NCI-H748 (cell line): ENCODE measurements around the gene ZNF90.
"Not testable (repeated sequence)": the region's sequence is repeated elsewhere in the genome, so short reads cannot be mapped to it uniquely, and the experiment has no call there.

ENCODE experiments used
- DNase-seq: peaks from one replicate; lab custom pipeline; 2025; ENCODE audit not compliant: unreplicated experiment; lab: John Stamatoyannopoulos, UW

ZNF90 gene

DNA sequence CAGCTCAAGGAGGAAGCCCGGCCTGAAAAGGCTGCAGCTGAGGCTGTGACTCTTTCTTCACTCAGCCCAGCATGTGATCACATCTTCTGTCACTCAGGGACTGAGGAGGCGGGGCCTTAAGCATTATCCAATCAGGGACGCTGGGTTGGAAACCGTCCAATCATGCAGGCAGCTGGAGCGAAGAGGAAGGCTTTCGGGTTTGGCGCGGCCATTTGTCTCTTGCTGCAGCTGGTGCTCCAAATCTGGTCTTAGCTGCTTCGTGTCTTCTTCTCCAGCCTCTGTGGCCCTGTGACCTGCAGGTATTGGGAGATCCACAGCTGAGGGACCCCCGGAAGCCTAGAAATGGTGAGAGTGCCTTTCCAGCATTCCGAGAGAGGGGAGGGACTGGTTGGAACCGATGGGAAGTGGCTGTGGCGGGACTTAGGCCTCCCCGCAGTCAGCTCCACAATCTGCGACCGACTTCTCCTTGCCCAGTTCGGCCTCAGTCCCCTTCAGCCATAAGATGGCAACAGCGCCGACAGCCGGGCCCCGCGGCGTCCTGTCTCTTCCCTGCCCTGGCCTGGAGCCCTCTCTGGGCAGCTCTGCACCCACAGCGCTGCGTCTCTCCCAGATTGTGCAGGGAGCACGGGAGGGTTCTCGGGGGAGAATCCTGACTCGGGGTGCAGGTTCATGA lies at the start of gene ZNF90:
ZNF90 (plus strand) TSS at position 210 of the 673 bp plus-strand sequence; CDS start at position 343, 133 bp downstream.
- peak; percentile 82 for DNase-seq

DNA sequence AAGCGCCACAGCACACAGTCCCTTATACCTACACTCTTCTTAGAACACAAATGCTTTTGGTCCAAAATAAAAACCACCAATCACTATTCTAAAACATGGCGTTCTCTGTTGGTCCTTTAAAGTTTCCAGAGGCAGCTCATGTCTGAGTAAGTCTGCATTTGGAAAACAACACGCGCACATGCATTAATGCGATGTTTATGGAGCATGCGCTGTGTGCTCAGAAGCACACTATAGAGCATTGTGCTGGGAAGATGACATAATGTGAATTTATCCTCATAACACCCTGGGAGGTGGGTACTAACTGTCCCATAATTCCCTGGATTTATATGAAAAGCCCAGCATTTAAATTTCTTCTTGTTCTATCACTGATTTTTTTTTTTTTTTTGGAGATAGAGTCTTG lies 49.2 kb upstream of the ZNF90 start:
- no peak for DNase-seq

DNA sequence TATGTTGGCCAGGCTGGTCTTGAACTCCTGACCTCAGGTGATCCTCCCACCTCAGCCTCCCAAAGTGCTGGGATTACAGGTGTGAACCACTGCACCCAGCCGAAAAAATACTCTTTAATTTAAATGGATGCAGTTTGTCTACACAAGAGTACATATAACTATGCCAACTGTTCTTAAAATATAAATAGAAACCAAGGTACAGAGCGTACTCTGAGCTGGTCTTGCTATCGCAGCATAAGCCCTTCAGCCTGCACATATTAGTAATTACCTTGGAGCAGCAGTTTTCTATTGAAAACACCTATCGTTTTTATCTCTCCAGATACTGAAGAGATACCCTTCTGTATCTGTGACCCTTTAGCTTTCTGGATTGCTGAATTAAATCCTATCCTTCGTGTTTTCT lies 41.9 kb upstream of the ZNF90 start:
- no peak for DNase-seq

DNA sequence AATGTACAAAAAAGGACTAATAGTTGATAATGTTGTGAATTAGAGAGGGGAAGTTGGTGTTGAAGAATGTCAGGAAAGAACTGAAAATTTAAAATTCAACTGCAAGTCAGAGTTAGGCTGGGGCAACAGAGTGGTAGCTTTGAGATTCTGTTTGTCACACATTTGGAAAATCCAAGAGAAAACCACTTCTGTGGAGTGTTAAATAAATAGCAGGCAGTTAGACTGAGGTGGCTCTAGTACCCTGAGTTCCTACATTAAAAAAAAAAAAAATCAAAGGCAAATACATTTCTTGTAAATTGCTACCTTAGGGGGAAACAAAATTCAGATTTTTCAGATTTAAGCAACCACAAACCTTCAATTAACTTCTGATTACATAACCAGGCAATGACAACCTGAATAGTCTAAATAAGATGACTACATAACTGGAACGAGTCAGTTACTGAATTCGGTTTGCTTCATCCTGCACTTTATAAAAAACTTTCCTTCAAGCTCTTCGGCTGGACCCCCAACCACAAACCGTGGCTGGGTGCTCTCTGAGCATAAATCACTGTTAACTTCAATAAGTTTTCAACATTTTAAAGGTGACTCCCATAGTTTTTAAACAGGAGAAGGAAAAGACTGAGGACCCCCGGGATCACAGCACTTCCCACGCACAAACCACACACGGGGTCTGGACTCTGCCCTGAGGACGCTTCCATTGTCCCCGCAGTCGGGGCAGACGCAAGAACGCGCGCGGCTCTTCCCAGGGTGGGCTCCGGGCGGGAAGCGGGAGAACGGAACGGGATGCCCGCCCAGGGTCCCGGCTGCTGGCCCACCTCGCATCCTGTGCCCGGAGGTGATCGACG lies 39.2 kb upstream of the ZNF90 start:
- no peak for DNase-seq

DNA sequence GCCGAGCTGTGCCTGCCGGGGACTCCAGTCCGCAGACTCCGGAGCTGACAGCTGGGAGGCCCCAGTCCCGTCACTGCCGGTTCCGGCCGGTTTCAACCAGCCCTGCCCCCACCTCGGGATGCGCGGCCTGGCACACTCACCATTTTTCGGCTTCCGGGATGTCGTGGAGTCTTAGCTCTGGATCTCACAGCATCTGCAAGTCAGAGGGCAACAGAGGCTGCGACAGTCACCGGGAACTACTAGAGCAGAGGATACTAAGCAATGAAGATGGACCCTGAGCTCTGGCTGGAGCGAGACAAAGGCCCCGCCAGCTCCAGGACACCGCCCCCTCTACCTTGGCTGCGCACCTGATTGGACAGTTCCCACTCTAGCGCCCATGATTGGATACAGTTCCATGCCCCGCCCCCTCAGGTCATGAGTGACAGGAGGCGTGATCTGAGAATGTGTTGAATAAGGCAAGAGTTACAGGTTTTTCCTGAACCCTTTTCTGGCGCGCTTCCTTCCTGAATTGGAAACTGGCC lies 38.5 kb upstream of the ZNF90 start, which contains the start of gene ZNF682:
ZNF682 (minus strand) TSS at position 303 of the 521 bp plus-strand sequence; CDS start at position 143, 160 bp downstream.
- peak; percentile 96 for DNase-seq

DNA sequence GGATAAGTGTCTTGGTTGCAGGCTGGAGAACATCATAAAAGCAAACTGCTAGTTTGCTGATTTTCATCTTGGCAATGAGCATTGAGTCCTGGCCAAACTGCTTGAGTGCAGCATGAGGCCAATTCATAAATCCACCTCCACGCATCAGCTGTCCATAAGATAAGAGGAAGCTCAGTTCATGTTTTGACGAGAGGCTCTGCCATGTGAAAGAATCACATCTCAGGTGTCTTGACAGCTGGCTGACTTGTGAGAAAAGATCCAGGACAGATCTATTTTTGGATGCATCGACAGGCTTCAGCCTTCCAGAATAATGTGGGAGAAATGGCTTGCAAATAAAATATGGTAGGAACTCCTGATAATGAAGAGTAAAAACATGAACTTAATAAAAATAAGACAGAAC lies 33.1 kb upstream of the ZNF90 start:
- no peak for DNase-seq

DNA sequence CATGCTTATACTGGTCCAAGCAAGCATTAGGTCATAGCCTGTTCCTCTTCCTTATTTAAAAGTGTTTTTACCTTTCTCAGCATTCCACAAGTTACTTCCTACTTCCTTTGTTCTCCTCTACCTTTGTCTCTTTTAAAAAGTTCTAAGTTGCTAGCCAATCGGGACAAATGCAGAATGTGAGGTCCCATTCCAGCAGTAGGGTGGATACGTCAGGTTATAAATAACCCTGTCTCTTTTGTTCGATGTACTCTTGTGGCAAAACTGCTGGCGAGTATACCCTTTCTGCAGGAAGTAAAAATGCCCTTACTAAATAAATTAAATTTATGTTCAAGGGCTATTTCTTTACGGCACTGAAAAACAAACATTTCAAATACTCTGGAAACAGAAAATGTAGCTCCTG lies 32.1 kb upstream of the ZNF90 start:
- DNase-seq = not testable (repeated sequence)

DNA sequence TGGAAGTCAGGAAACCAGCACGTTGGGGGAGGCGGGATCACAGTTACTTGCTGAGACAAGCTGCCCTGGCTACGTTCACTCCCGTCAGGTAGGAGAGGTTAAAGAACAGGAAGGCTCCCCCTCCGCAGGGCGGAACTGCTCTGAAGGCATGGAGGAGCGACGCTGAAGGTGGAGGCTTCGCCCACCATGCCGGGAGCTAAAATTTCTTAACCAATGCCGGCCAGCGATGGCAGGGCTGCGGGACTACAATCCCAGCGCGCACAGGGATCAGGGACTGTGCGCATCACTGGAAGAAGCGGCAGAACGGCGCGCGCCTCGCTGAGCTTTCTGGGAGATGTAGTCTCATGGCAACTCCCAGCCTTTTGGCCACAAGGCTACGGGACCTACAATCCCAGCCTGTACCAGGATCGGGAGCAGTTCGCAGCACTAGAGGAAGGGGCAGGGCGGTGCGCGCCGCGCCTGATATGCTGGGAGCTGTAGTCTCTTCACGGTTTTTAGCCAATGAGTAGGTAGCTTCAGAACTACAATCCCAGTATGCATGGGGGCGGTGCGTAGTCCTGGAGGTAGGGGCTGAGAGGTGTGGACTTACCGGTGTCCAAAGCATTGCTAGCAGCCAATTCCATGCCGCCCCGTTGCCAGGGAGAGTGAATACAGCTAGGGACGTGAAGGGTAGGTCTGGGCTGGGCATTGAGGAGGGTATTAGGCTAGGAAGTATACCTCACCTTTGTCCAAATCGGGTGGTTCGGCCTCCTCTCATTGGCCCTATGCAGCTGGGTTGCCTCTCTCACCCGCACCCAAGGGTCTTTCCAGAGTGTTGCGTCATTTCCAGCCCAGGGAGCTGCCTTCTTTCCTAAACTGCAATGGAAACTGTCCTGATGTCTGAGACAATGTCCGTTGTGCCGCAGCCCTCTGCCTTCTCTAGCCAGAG lies 25.7 kb upstream of the ZNF90 start:
- DNase-seq = peak; percentile 98

DNA sequence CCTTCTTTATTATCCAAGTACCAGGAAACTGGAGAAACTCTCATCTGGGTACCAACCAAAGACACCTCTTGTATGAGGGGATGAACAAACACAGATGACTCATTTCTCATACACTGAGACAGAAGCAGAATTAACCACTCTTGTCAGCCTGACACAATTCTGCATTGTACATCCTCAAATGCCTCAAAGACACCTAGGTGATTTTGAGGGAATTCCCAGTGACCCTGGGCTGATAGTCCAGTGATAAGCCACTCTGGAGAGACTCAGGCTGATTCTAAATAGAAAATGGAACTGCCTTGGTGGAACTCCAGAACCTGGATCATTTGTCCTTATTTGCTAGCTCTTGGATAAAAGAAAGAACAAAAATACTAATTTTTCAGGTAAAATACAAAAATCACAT lies 19.1 kb upstream of the ZNF90 start:
- not testable (repeated sequence) for DNase-seq

DNA sequence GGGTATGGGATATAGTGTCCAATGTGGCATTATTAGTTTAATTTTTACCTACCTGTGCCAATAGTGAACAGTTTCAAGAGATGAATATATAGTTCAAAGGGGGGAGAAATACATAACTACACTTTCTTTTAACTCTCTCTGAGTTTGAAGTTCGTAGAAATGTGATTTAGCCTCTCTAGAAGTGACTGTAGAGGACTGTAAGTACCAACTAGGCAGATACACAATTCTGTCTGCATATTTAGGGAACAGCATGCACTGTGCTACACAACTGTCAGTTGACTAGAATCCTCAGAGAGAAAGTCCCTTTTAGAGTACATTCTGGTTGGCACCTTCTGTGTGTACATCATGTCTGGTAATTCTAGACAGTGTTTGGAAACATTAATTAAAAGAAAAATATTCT lies 17.5 kb upstream of the ZNF90 start:
- no peak for DNase-seq

DNA sequence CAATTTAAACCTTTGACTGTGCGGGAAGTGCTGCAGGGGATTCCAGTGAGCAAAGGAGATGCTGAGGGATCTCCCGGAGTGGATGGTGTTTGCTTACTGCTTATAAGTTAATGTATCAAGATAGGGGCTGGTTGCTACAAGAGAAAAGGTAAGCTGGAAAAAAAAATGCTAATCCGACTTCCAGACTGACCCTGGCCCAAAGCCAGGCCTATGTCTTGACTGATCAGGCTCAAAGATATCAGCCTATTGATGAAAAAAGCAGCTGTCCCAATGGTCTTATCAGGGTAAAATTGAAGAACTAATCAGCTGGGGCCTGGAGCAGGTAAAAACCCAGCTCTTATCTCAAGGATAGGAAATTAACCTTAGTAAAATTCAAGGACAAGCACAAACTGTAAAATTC lies 10.9 kb upstream of the ZNF90 start:
- no peak for DNase-seq

DNA sequence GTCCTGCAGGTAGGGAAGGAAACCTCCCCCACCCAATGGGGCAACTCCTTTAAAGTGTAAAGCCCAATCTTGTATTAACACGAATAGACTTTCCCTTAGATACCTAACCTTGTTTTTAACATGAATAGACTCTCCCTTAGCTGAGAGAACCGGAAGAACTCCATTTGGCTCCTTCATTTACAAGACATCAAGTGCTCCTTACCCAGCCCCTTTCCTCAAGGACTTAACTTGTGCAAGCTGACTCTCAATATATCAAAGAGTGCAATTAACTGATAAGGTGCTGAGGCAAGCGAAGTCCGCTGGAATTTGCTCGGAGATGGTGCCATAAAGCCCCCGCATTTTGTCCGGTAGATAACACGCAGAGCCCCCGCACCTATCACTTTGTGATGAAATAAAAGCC lies 9.9 kb upstream of the ZNF90 start:
- no peak for DNase-seq

DNA sequence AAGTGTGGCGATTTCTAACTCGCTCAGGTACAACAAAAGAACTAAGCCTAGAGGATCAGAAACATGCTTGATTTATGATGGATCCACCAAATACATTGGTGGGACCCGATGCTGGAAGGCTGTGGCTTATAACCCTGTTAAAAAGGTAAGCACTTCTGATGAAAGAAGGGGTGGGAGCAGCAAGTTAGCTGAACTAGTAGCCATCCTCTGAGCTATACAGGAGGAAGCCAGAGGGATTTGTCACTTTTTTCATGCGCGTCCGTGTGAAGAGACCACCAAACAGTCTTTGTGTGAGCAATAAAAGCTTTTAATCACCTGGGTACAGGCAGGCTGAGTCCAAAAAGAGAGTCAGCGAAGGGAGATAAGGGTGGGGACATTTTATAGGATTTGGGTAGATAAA lies 9.2 kb upstream of the ZNF90 start:
- DNase-seq = not testable (repeated sequence)

DNA sequence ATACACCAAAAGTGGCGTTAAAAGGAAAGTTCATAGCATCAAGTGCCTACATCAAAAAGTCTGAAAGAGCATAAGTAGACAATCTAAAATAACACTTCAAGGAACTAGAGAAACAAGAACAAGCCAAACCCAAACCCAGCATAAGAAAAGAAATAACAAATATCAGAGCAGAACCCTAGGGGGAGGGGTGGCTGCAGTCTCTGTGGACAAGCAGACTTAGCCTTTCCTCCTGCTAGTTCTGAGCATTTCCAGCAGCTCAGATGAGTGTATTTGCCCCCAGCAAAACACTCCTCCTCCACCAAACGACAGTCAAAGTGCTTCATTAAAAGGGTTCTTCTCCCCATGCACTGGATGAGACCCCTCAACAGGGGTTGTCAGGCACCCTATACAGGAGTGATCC lies 7.1 kb upstream of the ZNF90 start:
- no peak for DNase-seq

DNA sequence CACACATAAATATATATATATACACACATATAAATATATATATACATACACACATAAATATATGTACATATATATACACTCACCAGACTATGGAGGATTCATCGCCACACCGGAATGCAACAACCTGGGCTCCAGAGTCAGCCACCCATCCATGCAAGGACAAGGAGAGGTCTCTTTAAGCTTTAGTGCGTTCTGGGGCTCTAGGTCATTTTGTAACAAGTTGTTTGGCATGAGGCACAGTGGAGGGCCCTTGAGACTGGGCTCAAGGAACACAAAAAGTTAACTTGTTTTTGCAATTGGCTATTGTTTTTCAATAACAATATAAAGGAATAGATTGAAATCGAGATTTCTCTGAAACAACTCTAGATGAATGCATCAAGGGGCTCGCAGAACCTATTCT lies 4.9 kb upstream of the ZNF90 start:
- DNase-seq = no peak

DNA sequence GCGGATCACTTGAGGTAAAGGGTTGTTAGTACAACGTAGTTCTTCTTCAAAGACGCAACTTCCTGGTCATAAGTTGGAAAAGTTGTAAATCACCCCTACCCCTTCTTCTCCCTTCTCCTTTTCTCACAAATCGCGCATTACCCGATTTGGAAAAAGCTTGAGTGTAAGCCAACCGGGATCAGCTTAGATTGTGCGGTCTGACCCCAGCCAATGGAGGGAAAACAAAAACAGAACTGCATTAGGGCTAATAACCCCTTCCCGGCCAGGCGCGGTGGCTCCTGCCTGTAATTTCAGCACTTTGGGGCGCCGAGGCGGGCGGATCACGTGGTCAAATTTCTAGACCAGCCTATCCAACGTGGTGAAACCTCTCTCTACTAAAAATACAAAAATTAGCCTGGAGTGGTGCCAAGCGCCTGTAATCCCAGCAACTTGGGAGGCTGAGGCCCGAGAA lies 806 bp downstream of the ZNF90 start:
- peak; percentile 48 for DNase-seq

DNA sequence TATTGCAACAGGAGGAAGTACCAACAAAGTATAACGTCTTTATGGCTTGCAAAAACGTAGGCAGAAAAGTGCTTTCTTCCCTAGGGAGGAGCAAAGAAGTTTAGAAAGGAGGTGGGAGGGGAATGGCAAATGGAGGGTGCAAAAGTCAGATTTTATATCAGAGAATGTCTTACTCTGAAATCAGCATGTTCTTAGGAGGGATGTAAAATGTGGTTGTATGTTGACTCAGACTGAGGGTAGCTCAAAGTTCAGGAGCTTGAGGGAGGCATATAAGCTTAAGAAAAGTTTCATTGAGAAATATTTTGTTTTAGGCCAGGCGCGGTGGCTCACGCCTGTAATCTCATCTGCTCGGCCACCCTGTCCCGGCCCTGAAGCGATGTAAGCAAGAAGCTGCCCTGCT lies 1.7 kb downstream of the ZNF90 start:
- no peak for DNase-seq

DNA sequence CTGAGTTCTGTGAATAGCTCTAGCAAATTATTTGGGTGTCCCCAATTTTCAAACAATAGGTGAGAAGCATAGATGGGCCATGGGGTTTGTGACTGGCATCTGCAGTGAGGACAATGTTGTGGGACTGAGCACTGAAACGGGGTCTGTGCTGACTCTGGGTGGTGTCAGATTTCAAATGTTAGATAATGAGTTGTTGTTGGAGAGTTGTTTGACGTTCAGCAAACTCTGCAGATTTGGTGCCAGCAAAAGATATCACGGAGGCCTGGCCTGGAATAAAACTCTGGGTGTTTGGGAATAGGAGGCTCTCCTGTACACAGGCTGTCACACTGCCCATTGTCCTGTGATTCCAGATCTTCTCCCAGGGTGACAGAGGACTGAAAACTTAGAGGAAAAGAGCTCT lies 2.9 kb downstream of the ZNF90 start:
- DNase-seq = no peak

DNA sequence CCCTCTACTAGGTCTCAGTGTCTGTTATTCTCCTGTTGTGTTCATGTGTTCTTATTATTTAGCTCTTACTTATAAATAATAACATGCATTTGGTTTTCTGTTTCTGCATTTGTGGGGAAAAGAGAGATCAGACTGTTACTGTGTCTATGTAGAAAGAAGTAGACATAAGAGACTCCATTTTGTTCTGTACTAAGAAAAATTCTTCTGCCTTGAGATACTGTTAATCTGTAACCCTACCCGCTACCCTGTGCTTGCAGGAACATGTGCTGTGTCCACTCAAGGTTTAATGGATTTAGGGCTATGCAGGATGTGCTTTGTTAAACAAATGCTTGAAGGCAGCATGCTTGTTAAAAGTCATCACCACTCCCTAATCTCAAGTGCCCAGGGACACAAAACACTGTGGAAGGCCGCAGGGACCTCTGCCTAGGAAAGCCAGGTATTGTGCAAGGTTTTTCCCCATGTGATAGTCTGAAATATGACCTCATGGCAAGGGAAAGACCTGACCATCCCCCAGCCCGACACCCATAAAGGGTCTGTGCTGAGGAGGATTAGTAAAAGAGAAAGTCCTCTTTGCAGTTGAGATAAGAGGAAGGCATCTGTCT lies 4.5 kb downstream of the ZNF90 start:
- DNase-seq = peak; percentile 33

DNA sequence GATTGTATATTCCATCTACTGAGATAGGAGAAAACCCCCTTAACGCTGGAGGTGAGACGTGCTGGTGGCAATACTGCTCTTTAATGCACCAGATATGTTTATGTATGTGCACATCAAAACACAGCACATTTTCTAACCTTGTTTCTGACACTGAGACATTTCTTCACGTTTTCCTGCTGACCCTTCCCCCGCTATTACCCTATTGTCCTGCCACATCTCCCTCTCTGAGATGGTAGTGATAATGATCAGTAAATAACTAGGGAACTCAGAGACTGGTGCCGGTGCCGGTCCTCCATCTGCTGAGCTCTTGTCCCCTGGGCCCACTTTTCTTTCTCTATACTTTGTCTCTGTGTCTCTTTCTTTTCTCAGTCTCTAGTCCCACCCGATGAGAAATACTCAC lies 5.1 kb downstream of the ZNF90 start:
- not testable (repeated sequence) for DNase-seq

DNA sequence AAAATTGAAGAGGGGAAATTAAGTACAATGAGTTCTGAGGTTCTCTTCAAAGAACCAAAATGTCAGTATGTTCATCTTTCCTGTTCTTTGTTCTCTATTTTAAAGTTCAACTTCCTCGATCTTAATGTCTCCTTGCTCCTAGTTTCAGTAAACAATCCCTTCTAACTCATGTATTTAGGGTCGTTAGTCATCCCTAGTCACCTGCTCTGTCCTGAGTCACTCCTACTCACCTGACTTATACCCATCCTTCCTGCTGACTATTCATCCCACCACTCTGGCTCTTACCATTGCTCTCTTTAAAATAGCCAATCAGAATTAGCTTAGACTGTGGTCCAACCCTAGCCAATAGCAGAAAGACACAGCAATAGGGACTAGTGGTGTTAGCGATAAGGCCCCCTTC lies 24.3 kb downstream of the ZNF90 start:
- DNase-seq = no peak
